Measurements from ENCODE around the gene EIF4G1. TPM values are rescaled to one million over a fixed set of nuclear protein-coding genes. Genes with fewer than 3 reads are reported as not detected.

Gene EIF4G1
- polyA plus RNA-seq, 1 donor from 2014 or later, result 66.9 TPM

- no peaks in the 10 kb centered on the region for H3K9me2 ChIP-seq (ENCODE audit: insufficient read depth, low read length)
- no peaks in the 10 kb centered on the region for H3K36me3 ChIP-seq (ENCODE audit: insufficient read depth, low read length)
- peak within 1 kb of the TSS; percentile 60 for H2AFZ ChIP-seq (ENCODE audit: low read depth, low read length)
- H3K9me3 ChIP-seq (ENCODE audit: low read length), result no peaks in the 10 kb centered on the region
- no peaks in the 10 kb centered on the region for H4K20me1 ChIP-seq (ENCODE audit: insufficient read depth)
- TF ChIP-seq SMC3 (conservative IDR thresholded peaks at IDR 0.05; ENCODE audit: poor library complexity), result no peak
- TF ChIP-seq MXI1 (conservative IDR thresholded peaks at IDR 0.05; ENCODE audit: poor library complexity, severe bottlenecking), result peak; percentile 81
- TF ChIP-seq CTCF (IDR thresholded peaks at IDR 0.05; ENCODE audit: poor library complexity, severe bottlenecking), result no peak
- no peak for TF ChIP-seq EP300 (conservative IDR thresholded peaks at IDR 0.05; ENCODE audit: poor library complexity, severe bottlenecking)
- peak; percentile 23 for TF ChIP-seq POLR2AphosphoS5 (IDR thresholded peaks at IDR 0.05)
- peak; percentile 13 for TF ChIP-seq REST (IDR thresholded peaks at IDR 0.05; ENCODE audit: borderline replicate concordance)
- H3K4me2 ChIP-seq (ENCODE audit: low read length), result peak within 1 kb of the TSS; percentile 84
- H3K27me3 ChIP-seq (ENCODE audit: insufficient read depth, low read depth, low read length), result no peaks in the 10 kb centered on the region
- peak within 1 kb of the TSS; percentile 70 for H3K4me3 ChIP-seq (ENCODE audit: low read length)
- no peaks in the 10 kb centered on the region for H3F3A ChIP-seq (ENCODE audit: insufficient read depth, low read length, poor library complexity, severe bottlenecking)
- H3K79me2 ChIP-seq (replicated peaks; ENCODE audit: insufficient read depth, low read length), result peaks cover 16% of the 10 kb centered on the region
- peak within 1 kb of the TSS; percentile 87 for H3K27ac ChIP-seq (ENCODE audit: low read length)
- peak within 1 kb of the TSS; percentile 90 for H3K9ac ChIP-seq (ENCODE audit: low read length)
Observed at GRCh38 chr3:184361532-184361931, 47.1 kb downstream of the EIF4G1 start, which contains the start of the genes CLCN2 and POLR2H. CLCN2 (minus strand) TSS chr3:184361605; CDS start chr3:184361479, 126 bp downstream. POLR2H (plus strand) TSS chr3:184361710; CDS start chr3:184363493, 1,783 bp downstream.

GRCh38 chr3:184361932-184362667 is 47.7 kb downstream of the EIF4G1 start:
- no peaks in the 10 kb centered on the region for H4K20me1 ChIP-seq (ENCODE audit: insufficient read depth)
- H3F3A ChIP-seq (ENCODE audit: insufficient read depth, low read length, poor library complexity, severe bottlenecking), result no peaks in the 10 kb centered on the region
- no peaks in the 10 kb centered on the region for H3K9me2 ChIP-seq (ENCODE audit: insufficient read depth, low read length)
- H3K27ac ChIP-seq (ENCODE audit: low read length), result peak overlapping the region; percentile 87
- H3K9ac ChIP-seq (ENCODE audit: low read length), result peak overlapping the region; percentile 90
- peaks cover 16% of the 10 kb centered on the region for H3K79me2 ChIP-seq (replicated peaks; ENCODE audit: insufficient read depth, low read length)
- peak overlapping the region; percentile 60 for H2AFZ ChIP-seq (ENCODE audit: low read depth, low read length)
- H3K36me3 ChIP-seq (ENCODE audit: insufficient read depth, low read length), result no peaks in the 10 kb centered on the region
- peak overlapping the region; percentile 70 for H3K4me3 ChIP-seq (ENCODE audit: low read length)
- H3K9me3 ChIP-seq (ENCODE audit: low read length), result no peaks in the 10 kb centered on the region
- TF ChIP-seq POLR2AphosphoS5 (IDR thresholded peaks at IDR 0.05) (no peak), REST (IDR thresholded peaks at IDR 0.05; ENCODE audit: borderline replicate concordance) (no peak)
- no peaks in the 10 kb centered on the region for H3K27me3 ChIP-seq (ENCODE audit: insufficient read depth, low read depth, low read length)
- peak overlapping the region; percentile 84 for H3K4me2 ChIP-seq (ENCODE audit: low read length)

All from neural cell (in vitro differentiated cells).